ENCODE results near the gene PARD3B.

PARD3B gene

GRCh38 chr2:205024822-205025518, 479.7 kb downstream of the PARD3B start:
- TF ChIP-seq, protein P1, sequence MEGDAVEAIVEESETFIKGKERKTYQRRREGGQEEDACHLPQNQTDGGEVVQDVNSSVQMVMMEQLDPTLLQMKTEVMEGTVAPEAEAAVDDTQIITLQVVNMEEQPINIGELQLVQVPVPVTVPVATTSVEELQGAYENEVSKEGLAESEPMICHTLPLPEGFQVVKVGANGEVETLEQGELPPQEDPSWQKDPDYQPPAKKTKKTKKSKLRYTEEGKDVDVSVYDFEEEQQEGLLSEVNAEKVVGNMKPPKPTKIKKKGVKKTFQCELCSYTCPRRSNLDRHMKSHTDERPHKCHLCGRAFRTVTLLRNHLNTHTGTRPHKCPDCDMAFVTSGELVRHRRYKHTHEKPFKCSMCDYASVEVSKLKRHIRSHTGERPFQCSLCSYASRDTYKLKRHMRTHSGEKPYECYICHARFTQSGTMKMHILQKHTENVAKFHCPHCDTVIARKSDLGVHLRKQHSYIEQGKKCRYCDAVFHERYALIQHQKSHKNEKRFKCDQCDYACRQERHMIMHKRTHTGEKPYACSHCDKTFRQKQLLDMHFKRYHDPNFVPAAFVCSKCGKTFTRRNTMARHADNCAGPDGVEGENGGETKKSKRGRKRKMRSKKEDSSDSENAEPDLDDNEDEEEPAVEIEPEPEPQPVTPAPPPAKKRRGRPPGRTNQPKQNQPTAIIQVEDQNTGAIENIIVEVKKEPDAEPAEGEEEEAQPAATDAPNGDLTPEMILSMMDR (IDR thresholded peaks at IDR 0.05; ENCODE audit: borderline replicate concordance, control extremely low read depth, extremely low read depth, insufficient read depth, missing control alignments) = no peak
- in situ Hi-C loops (cut with MboI; ENCODE audit: low sequenced_read_pairs, unreplicated experiment) = no loop called here
- no peak for DNase-seq (ENCODE audit: low spot score)

GRCh38 chr2:205025580-205026240, 480.4 kb downstream of the PARD3B start:
- in situ Hi-C loops (cut with MboI; ENCODE audit: low sequenced_read_pairs, unreplicated experiment) = no loop called here
- DNase-seq (ENCODE audit: low spot score) = no peak
- TF ChIP-seq, protein P1 (IDR thresholded peaks at IDR 0.05; ENCODE audit: borderline replicate concordance, control extremely low read depth, extremely low read depth, insufficient read depth, missing control alignments) = no peak

GRCh38 chr2:205030695-205031094, 485.4 kb downstream of the PARD3B start:
- TF ChIP-seq, protein P1 (IDR thresholded peaks at IDR 0.05; ENCODE audit: borderline replicate concordance, control extremely low read depth, extremely low read depth, insufficient read depth, missing control alignments) = no peak
- DNase-seq (ENCODE audit: low spot score) = no peak
- in situ Hi-C loops (cut with MboI; ENCODE audit: low sequenced_read_pairs, unreplicated experiment) = no loop called here

- TF ChIP-seq, protein P1 (IDR thresholded peaks at IDR 0.05; ENCODE audit: borderline replicate concordance, control extremely low read depth, extremely low read depth, insufficient read depth, missing control alignments) = no peak
- no peak for DNase-seq (ENCODE audit: low spot score)
- in situ Hi-C loops (cut with MboI; ENCODE audit: low sequenced_read_pairs, unreplicated experiment) = no loop called here
These were observed 486.8 kb downstream of the PARD3B start for GRCh38 chr2:205032093-205032551.

- no peak for DNase-seq (ENCODE audit: low spot score)
- TF ChIP-seq, protein P1 (IDR thresholded peaks at IDR 0.05; ENCODE audit: borderline replicate concordance, control extremely low read depth, extremely low read depth, insufficient read depth, missing control alignments) = no peak
- in situ Hi-C loops (cut with MboI; ENCODE audit: low sequenced_read_pairs, unreplicated experiment) = no loop called here
These were observed 488.2 kb downstream of the PARD3B start for GRCh38 chr2:205033431-205033830.

DNA sequence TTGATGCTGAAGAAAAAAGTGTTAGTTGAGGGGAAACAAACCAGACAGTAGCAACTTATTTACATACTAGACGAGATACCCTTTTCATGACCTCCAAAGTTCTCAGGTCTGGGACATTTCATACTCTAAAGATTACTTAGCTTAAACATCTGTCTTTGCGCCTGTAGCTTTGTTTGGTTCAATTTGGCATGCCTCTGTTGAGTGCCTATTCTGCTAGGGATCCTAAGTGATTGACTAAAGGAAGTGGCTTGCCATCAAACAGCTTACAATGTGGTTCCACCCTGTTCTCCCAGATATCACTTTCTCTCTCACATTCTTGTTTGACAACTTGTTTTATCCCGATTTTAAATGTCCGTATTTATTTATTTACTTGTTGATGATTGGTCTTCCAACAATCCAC, 488.8 kb downstream of the PARD3B start:
- TF ChIP-seq, protein P1 (IDR thresholded peaks at IDR 0.05; ENCODE audit: borderline replicate concordance, control extremely low read depth, extremely low read depth, insufficient read depth, missing control alignments) = no peak
- in situ Hi-C loops (cut with MboI; ENCODE audit: low sequenced_read_pairs, unreplicated experiment) = no loop called here
- DNase-seq (ENCODE audit: low spot score) = no peak

All from GM13976 (cell line).